Fibroblast of gingiva (primary cell): ENCODE measurements around the gene POLR2M.

Experiments
- DNase-seq: peaks from one replicate; pipeline ENCODE4 v3.0.0-alpha.2; 2011; ENCODE audit warnings: low read depth

Gene POLR2M

DNA sequence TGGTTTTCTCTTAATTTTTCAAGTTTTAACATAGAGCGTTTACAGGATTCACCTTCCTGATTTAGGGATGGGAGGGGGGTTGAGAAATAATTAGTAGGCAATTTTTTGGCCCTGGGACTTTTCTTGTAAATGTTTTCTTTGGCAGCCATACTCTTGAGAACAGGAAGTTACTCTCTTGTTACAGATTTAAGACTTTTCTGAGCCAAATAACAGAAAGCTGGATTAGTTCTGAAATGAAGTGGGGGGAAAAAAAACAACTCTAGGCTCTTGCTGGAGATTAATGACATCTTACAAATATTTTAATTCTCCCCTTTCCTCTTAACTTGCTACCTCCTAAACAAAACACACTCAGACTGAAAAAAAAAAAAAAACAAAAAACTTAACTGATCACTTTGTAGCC lies 13.8 kb upstream of the POLR2M start:
- DNase-seq, result peak; percentile 49

DNA sequence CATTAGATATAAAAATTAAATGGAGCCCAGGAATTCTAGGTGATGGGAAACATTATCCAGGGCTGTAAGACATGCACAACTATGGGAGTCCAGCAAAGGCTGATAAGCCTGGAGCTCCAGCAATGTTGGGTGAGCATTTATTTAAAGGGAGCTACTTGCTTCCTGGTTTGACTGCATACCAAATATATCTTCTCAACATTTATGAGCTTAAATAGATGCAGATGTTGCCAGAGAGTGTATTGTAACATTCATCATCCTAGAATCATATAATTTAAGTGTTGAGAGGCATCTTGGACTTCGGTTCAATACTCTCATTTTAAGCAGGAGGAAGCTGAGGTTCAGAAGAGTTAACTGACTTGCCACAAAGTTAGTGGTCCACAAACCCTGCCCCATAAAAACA lies 12.2 kb upstream of the POLR2M start:
- peak; percentile 47 for DNase-seq

DNA sequence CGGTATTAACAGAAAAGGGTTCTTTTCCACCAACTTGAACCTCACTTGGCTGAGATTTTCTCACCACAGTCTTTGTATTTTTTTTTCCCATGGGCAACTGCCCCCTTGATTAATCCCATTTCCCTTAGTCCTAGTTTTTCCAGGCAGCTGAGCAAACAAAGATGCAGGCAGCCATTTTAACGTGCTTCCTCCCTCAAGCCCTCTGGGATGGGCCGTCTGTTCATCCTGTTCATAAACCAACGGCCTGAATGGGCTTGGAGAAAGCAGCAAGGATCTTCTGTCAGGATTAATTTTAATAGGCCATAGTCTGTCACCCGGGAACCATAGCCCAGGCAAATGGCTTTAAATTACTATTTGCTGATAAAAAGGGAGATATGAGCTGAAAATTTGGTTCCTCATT lies 10.4 kb upstream of the POLR2M start:
- no peak for DNase-seq

DNA sequence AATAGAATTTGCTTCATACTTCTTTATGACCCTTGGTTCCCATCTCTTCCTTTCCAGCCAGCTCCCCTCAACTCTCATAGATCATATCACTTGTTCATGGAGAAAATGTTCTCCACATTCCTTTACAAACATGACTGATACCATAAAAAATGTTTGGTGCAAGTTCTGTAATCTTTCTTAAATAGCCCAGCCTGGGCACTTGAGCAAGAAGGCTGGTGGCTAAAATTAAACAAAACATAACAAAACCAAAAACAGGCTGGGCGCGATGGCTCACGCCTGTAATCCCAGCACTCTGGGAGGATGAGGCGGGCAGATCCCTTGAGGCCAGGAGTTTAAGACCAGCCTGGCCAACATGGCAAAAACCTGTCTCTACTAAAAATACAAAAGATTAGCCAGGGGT lies 8.9 kb upstream of the POLR2M start:
- DNase-seq, result peak; percentile 54

DNA sequence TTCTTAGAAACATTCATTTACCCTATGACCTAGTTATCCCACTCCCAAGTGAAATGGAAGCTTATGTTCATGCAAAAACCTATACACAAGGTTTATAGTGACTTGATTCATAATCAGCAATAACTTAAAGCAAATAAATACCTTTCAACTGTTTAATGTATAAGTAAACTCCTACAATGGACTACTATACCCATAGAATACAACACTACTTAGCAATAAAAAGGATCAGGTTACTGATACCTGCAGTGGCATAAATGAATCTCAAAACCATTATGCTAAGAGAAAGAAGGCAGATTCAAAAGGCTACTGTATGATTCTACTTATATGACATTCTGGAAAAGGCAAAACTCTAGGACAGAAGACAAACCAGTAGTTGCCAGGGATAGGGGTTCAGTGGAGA lies 8.3 kb upstream of the POLR2M start:
- no peak for DNase-seq

DNA sequence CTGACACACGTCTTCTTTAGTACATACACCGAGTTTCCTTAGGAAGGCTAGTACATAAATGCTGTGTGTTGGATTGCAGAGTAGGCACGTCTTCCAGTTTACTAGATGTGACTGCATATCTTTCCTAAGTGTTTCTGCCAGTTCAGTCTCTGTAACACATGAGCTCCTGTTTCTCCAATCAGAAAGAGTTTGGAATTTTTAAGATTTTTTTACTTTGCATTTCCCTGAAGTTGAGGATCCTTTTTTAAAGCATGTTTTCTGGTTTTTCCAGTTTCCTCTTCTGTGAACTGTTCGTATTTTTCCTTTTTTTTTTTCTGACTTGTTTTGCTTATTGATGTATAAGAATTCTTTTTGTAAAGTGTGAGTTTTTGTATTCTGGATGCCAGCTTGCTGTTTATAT lies 7.5 kb upstream of the POLR2M start:
- no peak for DNase-seq

DNA sequence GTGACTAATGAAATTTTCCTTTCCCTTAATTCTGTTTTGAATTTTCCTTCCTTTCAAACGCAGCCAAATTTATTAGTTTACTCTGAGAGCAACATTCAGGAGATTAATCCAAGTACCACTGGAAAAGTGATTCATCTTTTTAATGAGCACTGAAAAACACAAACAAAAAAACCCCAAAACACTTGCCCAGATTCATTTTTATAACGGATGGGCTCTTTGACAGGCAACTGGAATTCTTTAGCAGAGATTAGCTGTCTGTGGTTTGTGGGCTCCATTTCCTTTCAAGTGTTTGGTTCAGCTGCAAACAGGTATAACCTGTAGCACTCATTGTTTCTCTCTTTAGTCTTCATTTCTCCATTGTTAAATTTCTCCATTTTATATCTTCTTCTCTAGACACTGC lies 3.1 kb upstream of the POLR2M start:
- DNase-seq, result no peak

DNA sequence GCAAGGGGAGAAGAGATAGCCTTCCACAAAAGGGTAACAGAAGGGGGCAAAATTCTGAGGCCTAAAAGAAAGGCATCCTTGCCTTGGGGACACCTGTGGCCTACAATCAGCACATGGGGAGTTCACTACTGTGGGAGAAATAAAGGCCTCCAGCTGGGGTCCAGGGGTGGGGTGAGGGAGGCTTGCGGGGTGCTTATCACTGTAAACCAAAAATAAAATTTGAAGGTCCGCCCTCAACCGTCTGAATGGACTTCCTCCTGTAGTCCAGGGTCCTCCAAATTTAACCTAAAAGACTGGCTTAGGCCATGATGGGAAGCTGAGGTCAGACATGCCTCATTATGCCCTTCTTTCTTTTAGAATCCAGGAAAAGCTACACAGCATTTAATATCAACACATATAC lies 2.1 kb upstream of the POLR2M start:
- DNase-seq, result no peak

DNA sequence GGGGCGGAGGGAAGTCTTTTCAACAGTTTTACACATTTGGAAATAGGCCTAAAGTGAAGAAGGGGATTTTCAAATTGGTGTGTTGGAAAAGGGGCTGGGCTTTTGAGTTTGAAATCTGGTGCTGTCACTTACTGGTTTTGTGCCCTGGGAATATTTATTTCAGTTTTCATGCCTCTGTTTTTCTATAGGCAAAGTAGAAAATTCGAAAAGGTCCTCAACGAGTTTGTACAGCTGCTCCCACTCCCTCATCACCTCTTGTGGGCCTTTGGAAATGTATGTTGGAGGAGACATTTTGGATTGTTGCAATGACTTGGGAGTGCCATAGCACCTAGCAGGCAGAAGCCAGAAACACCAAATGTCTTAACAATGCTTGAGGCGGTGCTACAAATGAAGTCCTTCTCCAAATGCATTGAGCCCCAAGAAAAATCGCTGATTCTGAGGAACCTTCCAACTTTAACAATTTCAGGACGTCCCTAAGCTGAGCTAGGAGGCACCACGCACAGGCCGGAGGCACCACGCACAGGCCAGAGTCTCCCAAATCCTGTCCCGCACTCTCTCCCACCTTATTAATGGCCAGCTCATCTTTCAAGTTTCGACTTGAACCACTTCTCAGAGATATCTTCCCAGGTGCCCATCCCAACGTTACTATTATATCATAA lies 639 bp upstream of the POLR2M start:
- no peak for DNase-seq

DNA sequence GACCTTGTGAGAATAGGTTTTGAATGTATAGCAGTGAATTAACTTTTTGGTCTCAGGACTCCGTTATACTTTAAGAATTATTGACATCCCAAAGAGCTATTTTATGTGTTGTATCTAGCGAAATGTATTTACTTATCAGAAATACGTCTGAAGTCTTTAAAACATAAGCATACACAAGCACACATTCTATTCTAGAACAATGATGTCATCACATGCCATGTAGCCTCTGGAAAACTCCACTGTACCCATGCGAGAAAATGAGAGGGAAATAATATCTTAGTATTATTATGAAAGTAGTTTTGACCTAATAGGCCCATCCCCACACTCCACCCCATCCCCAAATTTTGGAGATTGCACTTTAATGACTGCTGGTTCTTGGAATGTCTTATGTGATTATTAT lies 1.5 kb downstream of the POLR2M start:
- DNase-seq, result peak; percentile 27

DNA sequence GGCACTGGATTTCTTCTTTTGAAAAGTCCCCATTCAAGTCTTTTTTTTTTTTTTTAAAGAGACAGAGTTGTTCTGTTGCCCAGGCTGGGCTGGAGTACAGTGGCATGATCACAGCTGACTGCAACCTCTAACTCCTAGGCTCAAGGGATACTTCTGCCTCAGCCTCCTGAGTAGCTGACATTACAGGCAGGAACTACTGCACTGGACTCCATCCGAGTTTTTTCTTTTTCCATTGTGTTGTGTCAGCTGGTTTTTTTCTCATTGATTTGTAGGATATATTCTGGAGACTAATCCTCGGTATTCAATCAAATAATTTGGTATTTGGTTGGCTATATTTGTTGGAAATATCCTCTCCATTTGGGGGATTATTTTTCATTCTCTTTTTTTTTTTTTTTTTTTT lies 11.8 kb downstream of the POLR2M start:
- no peak for DNase-seq

DNA sequence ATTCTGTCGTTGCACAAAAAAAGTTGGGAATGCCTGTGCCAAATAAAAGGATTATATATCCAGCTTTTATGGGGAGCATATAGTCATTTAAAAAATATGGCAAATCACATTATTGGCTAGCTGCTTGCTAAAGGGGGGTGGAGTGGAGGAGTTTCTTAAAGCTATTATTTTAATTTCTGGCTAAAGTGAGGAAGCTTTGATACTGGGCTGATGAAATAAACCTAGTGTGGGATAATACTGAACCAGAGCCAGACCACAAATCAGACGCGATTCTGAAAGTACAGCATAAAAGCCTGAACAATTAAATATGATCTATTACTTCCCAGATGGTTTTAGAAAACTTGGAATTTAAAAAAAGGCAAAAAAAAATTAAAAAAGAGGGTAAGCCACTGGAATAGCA lies 14.4 kb downstream of the POLR2M start:
- peak; percentile 49 for DNase-seq

DNA sequence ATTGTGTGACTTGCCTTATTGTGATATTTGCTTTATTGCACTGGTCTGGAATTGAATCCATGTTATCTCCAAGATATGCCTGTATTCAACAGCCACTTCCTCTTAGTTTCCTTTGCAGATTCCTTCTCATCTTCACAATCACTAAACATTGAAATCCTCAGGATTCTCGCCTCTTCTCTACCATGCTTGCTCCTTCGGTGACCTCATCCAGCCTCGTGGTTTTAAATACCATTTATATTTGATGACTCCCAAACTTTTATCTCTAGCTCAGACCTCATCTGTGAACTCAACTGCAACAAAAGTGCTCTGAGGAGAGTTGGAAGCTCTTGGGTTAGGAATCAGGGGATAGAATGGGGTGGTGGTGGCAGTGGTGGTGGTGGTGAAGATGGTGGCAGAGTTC lies 19.9 kb downstream of the POLR2M start:
- DNase-seq, result no peak

DNA sequence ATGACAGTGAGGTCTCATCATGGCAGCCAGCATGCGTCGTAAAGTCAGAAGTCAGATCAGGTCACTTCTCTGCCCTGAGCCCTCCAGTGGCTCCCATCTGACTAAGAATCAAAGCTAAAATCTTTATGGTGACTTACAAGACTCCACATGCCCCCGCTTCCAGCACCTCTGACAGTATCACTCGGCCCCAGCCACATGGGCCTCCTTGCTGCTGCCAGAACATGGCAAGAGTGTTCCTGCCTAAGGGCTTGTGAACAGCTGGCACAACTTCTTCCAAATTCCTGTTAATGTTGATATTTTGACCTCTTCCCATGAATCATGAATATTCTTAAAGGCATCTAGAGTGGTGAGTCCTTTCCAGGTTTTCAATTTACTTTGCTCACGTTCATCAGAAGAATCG lies 20.5 kb downstream of the POLR2M start:
- peak; percentile 43 for DNase-seq

DNA sequence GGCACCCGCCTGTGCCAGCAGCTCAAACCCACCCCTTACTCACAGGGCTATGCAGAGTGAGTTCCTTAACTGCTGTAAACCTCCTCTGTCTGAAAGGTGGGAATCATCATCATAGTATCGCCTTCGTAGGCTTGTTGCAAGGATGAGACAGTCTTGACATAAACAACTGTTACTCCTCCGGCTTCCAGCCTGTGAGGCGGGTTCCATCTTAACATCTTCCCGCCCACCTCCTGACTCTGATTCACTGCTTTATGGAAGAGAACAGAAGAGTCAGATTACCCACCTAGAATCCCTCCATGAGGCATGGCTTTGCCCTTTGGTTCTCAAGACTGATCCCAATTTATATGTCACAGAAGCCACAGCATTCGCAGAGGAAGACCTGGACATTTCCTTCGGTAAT lies 21.9 kb downstream of the POLR2M start:
- no peak for DNase-seq

DNA sequence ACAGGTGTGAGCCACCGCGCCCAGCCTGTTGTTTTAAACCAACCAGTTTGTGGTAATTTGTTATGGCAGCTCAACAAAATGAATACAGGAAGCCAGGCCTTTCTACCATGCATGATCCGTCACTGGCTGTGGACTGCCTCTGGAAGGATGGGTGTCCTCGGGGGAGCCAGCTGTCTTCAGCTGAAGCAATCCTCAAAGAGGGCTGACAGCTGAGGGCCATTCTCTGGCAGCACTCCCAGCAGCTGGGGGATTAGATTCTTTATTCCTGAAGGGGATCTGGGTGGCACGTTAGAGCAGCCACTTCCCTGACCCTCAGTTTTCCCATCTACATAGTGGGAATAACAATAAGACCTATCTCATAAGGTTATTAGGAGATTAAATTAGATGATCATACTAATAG lies 24.4 kb downstream of the POLR2M start:
- DNase-seq, result no peak

DNA sequence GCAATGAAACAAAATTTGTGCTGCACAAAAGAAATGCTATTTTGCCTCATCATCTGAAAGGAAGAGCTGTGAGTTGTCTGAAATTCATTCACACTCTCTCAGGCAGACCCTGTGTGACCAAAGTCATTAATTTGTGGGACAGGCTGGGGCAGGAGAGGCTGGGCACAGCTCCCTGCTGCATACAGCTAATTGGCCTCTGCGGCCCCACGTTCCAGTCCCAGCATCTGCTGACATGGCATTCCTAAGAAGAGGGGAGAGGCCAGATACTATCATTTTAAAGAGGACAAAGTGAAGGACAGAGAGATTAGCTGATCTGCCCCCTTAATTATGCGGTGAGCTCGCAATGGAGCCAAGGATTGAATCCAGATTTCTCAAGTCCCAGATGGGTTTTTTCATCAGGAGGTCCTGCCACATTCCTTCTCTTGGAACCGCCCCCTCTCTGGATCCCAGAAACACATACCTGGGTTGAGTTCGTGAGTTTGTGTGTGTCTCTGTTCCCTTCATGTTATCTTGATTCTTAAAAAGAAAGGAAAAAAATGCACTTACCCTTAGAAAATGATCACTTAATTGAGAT lies 25.1 kb downstream of the POLR2M start:
- no peak for DNase-seq

DNA sequence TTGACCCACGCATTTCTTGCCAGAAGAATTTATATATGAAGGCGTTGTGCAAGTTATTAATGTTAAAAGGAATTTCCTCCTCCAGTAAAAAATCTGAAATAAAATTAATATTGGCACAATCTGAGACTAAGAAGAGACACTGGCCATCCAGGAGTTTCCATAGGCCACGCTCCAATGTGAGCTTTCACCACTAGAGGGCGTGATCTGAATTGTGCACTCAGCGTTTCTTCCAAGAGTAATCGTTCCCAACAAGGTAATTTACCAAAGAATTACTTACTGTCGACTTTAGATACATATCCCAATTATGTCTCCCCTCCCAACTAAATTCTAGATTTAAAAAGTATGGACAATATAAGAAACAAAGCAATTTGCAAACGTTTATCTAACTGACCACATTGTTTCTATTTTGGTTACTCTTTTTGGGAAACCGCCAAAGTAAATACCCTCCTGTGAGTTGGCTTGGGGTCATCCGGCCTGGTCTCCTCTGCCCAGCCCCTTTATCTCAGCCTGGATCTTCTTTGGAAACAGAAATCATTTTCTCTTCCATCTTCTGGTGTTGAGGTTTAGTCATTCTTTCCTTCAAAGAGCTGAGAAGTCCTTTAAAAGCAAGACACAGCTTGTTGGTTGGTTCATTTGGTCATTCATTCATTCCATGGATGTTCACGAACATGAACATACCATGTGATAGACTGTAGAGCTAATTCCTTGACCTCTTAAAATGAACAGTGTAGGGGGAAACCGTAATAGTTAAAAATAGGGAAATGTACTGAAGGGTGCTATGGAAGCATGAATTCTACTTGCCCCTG lies 26.2 kb downstream of the POLR2M start:
- DNase-seq, result peak; percentile 40

DNA sequence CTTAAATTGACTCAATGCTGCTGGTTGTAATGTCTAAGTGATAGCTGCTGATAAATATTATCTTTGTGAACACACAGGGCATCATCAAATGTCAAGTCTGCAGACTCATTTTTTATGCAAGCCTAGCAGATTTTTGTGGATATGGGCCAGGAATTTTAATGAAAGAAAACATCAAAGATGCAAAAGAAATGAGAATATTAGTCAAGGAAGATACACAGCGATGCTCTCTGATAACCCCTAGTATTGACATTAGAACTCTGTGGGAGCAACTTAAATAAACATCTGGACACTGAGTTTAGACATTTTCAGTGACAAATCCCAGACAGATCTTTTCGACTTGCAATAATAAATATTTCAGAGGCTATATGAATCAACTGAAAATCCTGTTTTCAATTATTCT lies 28.3 kb downstream of the POLR2M start:
- DNase-seq, result no peak

DNA sequence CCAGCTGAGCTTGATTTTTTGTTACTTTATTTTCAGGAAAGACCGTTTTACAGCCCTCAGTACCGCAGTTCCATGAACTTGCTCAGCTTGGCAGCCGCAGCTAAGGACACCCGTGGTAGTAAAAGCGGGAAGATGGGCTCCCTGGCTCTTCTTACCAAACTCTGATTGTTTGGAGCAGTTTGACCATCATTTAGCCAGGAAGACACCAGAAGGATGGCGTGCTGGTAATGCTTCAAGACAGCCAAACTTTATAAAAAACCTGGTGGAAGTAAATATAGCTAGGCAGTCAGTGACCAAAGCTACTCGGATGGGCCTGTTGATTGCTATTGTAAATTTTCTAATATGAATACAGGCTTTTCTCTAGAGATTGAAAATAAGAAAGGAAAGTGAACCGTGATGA lies 28.9 kb downstream of the POLR2M start:
- DNase-seq, result no peak

DNA sequence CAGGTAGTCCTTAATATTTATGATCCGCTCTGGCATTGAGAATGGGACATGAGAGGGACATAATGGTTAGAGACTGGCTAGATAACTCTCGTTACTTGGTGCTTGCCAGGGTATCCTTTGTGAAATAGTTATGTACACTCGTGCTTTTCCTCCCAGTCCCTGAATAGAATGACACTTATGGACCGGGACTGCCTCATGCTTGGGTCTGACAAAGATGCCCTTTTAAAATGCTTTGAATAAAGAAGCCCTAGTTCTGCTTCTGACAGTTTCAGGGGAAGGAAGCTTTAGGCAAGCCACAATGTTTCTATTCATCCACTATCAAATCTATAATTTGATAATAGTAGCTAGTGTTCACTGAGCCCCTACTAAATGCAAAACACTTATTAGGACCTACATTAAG lies 29.4 kb downstream of the POLR2M start:
- DNase-seq, result no peak

DNA sequence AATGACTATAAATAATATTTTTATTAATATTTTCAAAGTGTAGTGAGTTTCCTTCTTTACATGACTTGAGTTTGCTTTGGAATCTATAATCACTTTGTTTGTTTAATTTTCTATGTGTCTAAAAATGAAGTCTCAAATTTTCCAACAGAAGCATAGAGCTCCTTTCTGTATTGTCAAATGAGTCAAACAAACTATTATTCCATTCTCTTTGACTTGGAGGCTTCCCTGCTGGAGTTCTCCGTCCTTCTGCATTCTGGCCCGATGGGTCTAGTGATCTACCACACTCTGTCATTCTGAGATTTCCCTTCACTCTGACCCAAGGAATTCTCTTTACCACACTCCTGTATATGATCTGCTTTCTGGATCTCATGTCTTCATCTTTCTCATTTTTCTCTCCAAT lies 30.1 kb downstream of the POLR2M start:
- no peak for DNase-seq

DNA sequence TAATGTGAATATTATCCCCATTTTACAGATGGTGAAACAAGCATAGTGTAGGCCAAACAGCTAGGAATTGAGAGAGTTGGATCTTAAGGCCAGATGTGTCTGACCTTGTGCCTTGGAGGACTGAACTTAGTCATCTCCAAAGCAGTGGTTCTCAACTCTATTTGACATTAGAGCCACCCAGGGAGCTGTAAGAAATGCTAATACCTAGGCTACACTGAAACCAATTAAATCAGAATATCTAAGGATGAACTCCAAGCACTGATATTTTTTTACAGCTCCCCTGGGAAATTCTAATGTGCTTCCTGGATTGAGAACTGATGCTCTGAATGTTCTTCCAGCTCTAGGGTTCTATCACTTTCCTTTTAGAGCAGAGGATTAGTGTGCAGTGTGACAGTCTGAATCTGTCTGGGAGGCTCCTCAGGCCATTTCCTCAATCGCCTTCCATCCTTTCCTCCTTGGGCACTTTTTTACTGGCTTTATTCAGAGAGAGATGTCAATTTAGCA lies 32.3 kb downstream of the POLR2M start:
- DNase-seq, result no peak
